Osteoblast (primary cell): ENCODE measurements around the gene PSMC5. TPM values are rescaled to one million over a fixed set of nuclear protein-coding genes. Genes with fewer than 3 reads are reported as not detected.
"Not testable (repeated sequence)": the region's sequence is repeated elsewhere in the genome, so short reads cannot be mapped to it uniquely, and the experiment has no call there.

ENCODE experiments used
- DNase-seq: peaks from one replicate; pipeline ENCODE4 v3.0.0; 2011; ENCODE audit warnings: low spot score, mixed read lengths; ENCODE audit not compliant: insufficient read length; ENCODE audit errors: missing footprints
- H2AFZ ChIP-seq: 2 replicates; pipeline ENCODE4 v1.6.0; 2011; ENCODE audit warnings: mild to moderate bottlenecking, low read length
- H3K27ac ChIP-seq: 2 replicates; pipeline ENCODE4 v1.5.1; 2011; ENCODE audit warnings: mild to moderate bottlenecking, low read depth, low read length, moderate library complexity
- H3K27me3 ChIP-seq: 2 replicates; pipeline ENCODE4 v1.6.0; 2012; ENCODE audit warnings: mild to moderate bottlenecking, control low read depth, inconsistent platforms, low read length, moderate library complexity; ENCODE audit not compliant: insufficient read depth
- H3K36me3 ChIP-seq: 2 replicates; pipeline ENCODE4 v1.5.1; 2011; ENCODE audit warnings: mild to moderate bottlenecking, low read length, control low read depth, moderate library complexity; ENCODE audit not compliant: insufficient read depth
- H3K4me1 ChIP-seq: 2 replicates; pipeline ENCODE4 v1.5.1; 2011; ENCODE audit warnings: mild to moderate bottlenecking, low read length, control low read depth, moderate library complexity; ENCODE audit not compliant: insufficient read depth
- H3K4me2 ChIP-seq: 2 replicates; pipeline ENCODE4 v1.6.0; 2011; ENCODE audit warnings: mild to moderate bottlenecking, low read length; ENCODE audit not compliant: insufficient read depth
- H3K4me3 ChIP-seq: fragments of 200-600 bp; sonication (generic); 3 replicates; pipeline ENCODE4 v1.5.1; 2012; ENCODE audit warnings: mild to moderate bottlenecking, low read length, inconsistent platforms; ENCODE audit not compliant: insufficient read depth
- H3K79me2 ChIP-seq: 2 replicates; pipeline ENCODE4 v1.6.0; 2012; ENCODE audit warnings: mild to moderate bottlenecking, low read length, control low read depth, inconsistent platforms; ENCODE audit not compliant: insufficient read depth
- H3K9me3 ChIP-seq: 2 replicates; pipeline ENCODE4 v1.5.1; 2011; ENCODE audit warnings: low read depth, low read length, control low read depth
- H4K20me1 ChIP-seq: 2 replicates; pipeline ENCODE4 v1.6.0; 2012; ENCODE audit warnings: mild to moderate bottlenecking, low read length, control low read depth; ENCODE audit not compliant: insufficient read depth
- CTCF ChIP-seq: IDR thresholded peaks from 2 replicates; pipeline ENCODE4 v1.5.1; 2011; ENCODE audit warnings: mild to moderate bottlenecking, low read depth, low read length, moderate library complexity; ENCODE audit errors: extremely low read depth
- total RNA-seq: library from RNA; depleted of rRNA; stranded (reverse); fragments of >200 nt; gene quantifications from 2 replicates; pipeline ENCODE4 v1.2.3, GENCODE V29; 2012

PSMC5 gene
- total RNA-seq, 1 donor, result 34.0 TPM

- Histone ChIP-seq H3K27me3 (no peaks in the 10 kb centered on the region), H2AFZ (no peak overlapping the region), H4K20me1 (peaks cover 12% of the 10 kb centered on the region), H3K4me2 (no peak overlapping the region), H3K4me3 (no peak overlapping the region), H3K4me1 (no peaks in the 10 kb centered on the region), H3K79me2 (peaks cover 75% of the 10 kb centered on the region), H3K9me3 (no peaks in the 10 kb centered on the region), H3K36me3 (peaks cover 84% of the 10 kb centered on the region), H3K27ac (no peak overlapping the region)
- TF ChIP-seq CTCF, result no peak
- DNase-seq, result no peak
Measured at GRCh38 chr17:63792055-63792729, 35.0 kb upstream of the PSMC5 start.

- not testable (repeated sequence) for H3K4me3 ChIP-seq, H4K20me1 ChIP-seq, H3K4me1 ChIP-seq, H2AFZ ChIP-seq, H3K9me3 ChIP-seq, H3K27ac ChIP-seq, DNase-seq, H3K27me3 ChIP-seq, H3K4me2 ChIP-seq
- peaks cover 55% of the 10 kb centered on the region for H3K79me2 ChIP-seq
- H3K36me3 ChIP-seq, result peaks cover 86% of the 10 kb centered on the region
Measured at GRCh38 chr17:63796375-63796774, 30.9 kb upstream of the PSMC5 start.

- Histone ChIP-seq H3K27me3 (no peaks in the 10 kb centered on the region), H3K27ac (peak overlapping the region; percentile 26), H3K79me2 (peaks cover 39% of the 10 kb centered on the region), H4K20me1 (peaks cover 3% of the 10 kb centered on the region), H3K4me3 (no peak overlapping the region), H3K36me3 (peaks cover 90% of the 10 kb centered on the region), H3K4me2 (no peak overlapping the region), H3K9me3 (no peaks in the 10 kb centered on the region), H2AFZ (no peak overlapping the region), H3K4me1 (no peaks in the 10 kb centered on the region)
- no peak for TF ChIP-seq CTCF
- DNase-seq, result no peak
Measured at GRCh38 chr17:63798572-63799106, 28.6 kb upstream of the PSMC5 start.

- Histone ChIP-seq H3K4me2 (no peak overlapping the region), H3K79me2 (peaks cover 27% of the 10 kb centered on the region), H3K4me3 (no peak overlapping the region), H4K20me1 (no peaks in the 10 kb centered on the region), H3K27ac (no peak overlapping the region), H3K27me3 (no peaks in the 10 kb centered on the region), H3K36me3 (peaks cover 88% of the 10 kb centered on the region), H2AFZ (no peak overlapping the region), H3K4me1 (no peaks in the 10 kb centered on the region), H3K9me3 (no peaks in the 10 kb centered on the region)
- no peak for TF ChIP-seq CTCF
- DNase-seq, result no peak
Measured at GRCh38 chr17:63800783-63801182, 26.4 kb upstream of the PSMC5 start.
